Panc1 (cell line): ENCODE data around the gene MCU. TPM values are rescaled to one million over a fixed set of nuclear protein-coding genes. Genes with fewer than 3 reads are reported as not detected.

ENCODE experiments used
- ATAC-seq: fragments of 200-7000 bp; cut with Tn5 transposase; 2 replicates; pipeline ENCODE4 v1.9.1; 2020; ENCODE audit warnings: mild to moderate bottlenecking, moderate library complexity
- BruUV-seq: library from RNA; stranded (reverse); fragments of 400-500 nt; replicated peaks from 2 replicates; lab custom pipeline; 2021; lab: Mats Ljungman, UMichigan
- CTCF ChIA-PET: fragments of 300-600 bp; sonication (Branson Sonifier 250); formaldehyde crosslinking; loops from one replicate; lab custom pipeline; 2022; ENCODE audit warnings: antibody characterized with exemption; lab: Charles Lee
- POLR2A ChIA-PET: fragments of 300-600 bp; sonication (Branson Sonifier 250); formaldehyde crosslinking; loops from one replicate; lab custom pipeline; 2022; ENCODE audit warnings: antibody characterized with exemption; lab: Charles Lee
- DNase-seq: peaks from one replicate; pipeline ENCODE4 v3.0.0-alpha.2; 2010; ENCODE audit warnings: low read depth, low spot score
- H3K27ac ChIP-seq: 2 replicates; pipeline ENCODE4 v1.5.1; 2011; ENCODE audit warnings: mild to moderate bottlenecking, low read length, inconsistent platforms
- H3K27me3 ChIP-seq: fragments of 200-500 bp; sonication (Bioruptor generic); 2 replicates; pipeline ENCODE4 v1.6.0; 2014; ENCODE audit warnings: low read length, inconsistent platforms; ENCODE audit not compliant: control insufficient read depth, insufficient read depth
- H3K36me3 ChIP-seq: fragments of 200-500 bp; sonication (Bioruptor generic); 2 replicates; pipeline ENCODE4 v1.5.1; 2014; ENCODE audit warnings: inconsistent platforms, mild to moderate bottlenecking, low read length, moderate library complexity; ENCODE audit not compliant: control insufficient read depth, insufficient read depth
- H3K4me1 ChIP-seq: 2 replicates; pipeline ENCODE4 v1.5.1; 2011; ENCODE audit warnings: inconsistent platforms, mild to moderate bottlenecking, low read length, moderate library complexity; ENCODE audit not compliant: control insufficient read depth, insufficient read depth
- H3K4me3 ChIP-seq, 2 experiments: 2 replicates each; pipeline ENCODE4 v1.5.1; 2011 to 2012; ENCODE audit warnings: low read depth in 2 of 2, low read length in 2 of 2, mild to moderate bottlenecking in 2 of 2, inconsistent platforms in 1 of 2, moderate library complexity in 1 of 2
- H3K9me3 ChIP-seq: fragments of 200-500 bp; sonication (Bioruptor generic); 2 replicates; pipeline ENCODE4 v1.5.1; 2014; ENCODE audit warnings: low read depth, mild to moderate bottlenecking, inconsistent platforms, low read length, moderate library complexity; ENCODE audit not compliant: control insufficient read depth, insufficient read depth
- POLR2AphosphoS5 ChIP-seq: IDR thresholded peaks from 2 replicates; pipeline ENCODE4 v1.6.1; 2012; ENCODE audit warnings: mild to moderate bottlenecking, low read depth, low read length, moderate library complexity
- SIN3A ChIP-seq: IDR thresholded peaks from 2 replicates; pipeline ENCODE4 v1.6.1; 2012; ENCODE audit warnings: low read depth, mild to moderate bottlenecking, low read length, moderate library complexity, borderline replicate concordance; ENCODE audit not compliant: insufficient read depth
- TCF7L2 ChIP-seq: IDR thresholded peaks from 2 replicates; pipeline ENCODE4 v1.6.1; 2011; ENCODE audit warnings: mild to moderate bottlenecking, low read depth, low read length, inconsistent platforms
- in situ Hi-C: cut with HindIII; loops from 2 replicates; pipeline ENCODE4 v1.10.0; 2016; ENCODE audit warnings: low sequenced_read_pairs, low pct_unique_long_range_greater_than_20kb
- intact Hi-C: fragments of 100-400 bp; cut with micrococcal nuclease; formaldehyde crosslinking; loops from one replicate; pipeline ENCODE4 v1.10.0; 2022; ENCODE audit not compliant: unreplicated experiment
- total RNA-seq: library from RNA; stranded (reverse); gene quantifications from one replicate; pipeline ENCODE4 v1.2.1, GENCODE V29; 2021; ENCODE audit not compliant: unreplicated experiment
- TF ChIP-seq, protein P1 (sequence below), 2 experiments: IDR thresholded peaks; 2 replicates each; pipeline ENCODE4 v1.6.1; 2011 to 2012; ENCODE audit warnings: low read depth in 2 of 2, control low read depth in 1 of 2, low read length in 1 of 2, mild to moderate bottlenecking in 1 of 2, moderate library complexity in 1 of 2; ENCODE audit not compliant: insufficient read depth in 1 of 2
- TF ChIP-seq, protein P2 (sequence below): fragments of 450-650 bp; IDR thresholded peaks from 2 replicates; pipeline ENCODE4 v1.5.1; 2017; ENCODE audit warnings: mild to moderate bottlenecking

MCU gene
- total RNA-seq, 1 experiment from 2014 or later, result 31.6 TPM

- no peak overlapping the region for H3K27ac ChIP-seq
- no peak for ATAC-seq
- TF ChIP-seq, protein P1, sequence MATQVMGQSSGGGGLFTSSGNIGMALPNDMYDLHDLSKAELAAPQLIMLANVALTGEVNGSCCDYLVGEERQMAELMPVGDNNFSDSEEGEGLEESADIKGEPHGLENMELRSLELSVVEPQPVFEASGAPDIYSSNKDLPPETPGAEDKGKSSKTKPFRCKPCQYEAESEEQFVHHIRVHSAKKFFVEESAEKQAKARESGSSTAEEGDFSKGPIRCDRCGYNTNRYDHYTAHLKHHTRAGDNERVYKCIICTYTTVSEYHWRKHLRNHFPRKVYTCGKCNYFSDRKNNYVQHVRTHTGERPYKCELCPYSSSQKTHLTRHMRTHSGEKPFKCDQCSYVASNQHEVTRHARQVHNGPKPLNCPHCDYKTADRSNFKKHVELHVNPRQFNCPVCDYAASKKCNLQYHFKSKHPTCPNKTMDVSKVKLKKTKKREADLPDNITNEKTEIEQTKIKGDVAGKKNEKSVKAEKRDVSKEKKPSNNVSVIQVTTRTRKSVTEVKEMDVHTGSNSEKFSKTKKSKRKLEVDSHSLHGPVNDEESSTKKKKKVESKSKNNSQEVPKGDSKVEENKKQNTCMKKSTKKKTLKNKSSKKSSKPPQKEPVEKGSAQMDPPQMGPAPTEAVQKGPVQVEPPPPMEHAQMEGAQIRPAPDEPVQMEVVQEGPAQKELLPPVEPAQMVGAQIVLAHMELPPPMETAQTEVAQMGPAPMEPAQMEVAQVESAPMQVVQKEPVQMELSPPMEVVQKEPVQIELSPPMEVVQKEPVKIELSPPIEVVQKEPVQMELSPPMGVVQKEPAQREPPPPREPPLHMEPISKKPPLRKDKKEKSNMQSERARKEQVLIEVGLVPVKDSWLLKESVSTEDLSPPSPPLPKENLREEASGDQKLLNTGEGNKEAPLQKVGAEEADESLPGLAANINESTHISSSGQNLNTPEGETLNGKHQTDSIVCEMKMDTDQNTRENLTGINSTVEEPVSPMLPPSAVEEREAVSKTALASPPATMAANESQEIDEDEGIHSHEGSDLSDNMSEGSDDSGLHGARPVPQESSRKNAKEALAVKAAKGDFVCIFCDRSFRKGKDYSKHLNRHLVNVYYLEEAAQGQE (IDR thresholded peaks at IDR 0.05; ENCODE audit: insufficient read depth in 1 of 2, low read depth in 2 of 2, low read length in 1 of 2), result no peak
- no peak for TF ChIP-seq POLR2AphosphoS5
- TF ChIP-seq, protein P2, sequence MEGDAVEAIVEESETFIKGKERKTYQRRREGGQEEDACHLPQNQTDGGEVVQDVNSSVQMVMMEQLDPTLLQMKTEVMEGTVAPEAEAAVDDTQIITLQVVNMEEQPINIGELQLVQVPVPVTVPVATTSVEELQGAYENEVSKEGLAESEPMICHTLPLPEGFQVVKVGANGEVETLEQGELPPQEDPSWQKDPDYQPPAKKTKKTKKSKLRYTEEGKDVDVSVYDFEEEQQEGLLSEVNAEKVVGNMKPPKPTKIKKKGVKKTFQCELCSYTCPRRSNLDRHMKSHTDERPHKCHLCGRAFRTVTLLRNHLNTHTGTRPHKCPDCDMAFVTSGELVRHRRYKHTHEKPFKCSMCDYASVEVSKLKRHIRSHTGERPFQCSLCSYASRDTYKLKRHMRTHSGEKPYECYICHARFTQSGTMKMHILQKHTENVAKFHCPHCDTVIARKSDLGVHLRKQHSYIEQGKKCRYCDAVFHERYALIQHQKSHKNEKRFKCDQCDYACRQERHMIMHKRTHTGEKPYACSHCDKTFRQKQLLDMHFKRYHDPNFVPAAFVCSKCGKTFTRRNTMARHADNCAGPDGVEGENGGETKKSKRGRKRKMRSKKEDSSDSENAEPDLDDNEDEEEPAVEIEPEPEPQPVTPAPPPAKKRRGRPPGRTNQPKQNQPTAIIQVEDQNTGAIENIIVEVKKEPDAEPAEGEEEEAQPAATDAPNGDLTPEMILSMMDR, result no peak
- no peak for TF ChIP-seq SIN3A
- no peak for TF ChIP-seq TCF7L2
- no peak for DNase-seq
- intact Hi-C loops (no loop called here), in situ Hi-C loops (no loop called here)
- no peaks in the 10 kb centered on the region for H3K27me3 ChIP-seq
- ChIA-PET CTCF (interaction anchor here (0.6 kb wide), 1 partner anchor 389 kb away, joined by 3 read pairs; no protein-coding TSS in a partner anchor), POLR2A (interaction anchor here (0.6 kb wide), 1 partner anchor 9 kb away, joined by 3 read pairs; no protein-coding TSS in a partner anchor)
- H3K4me3 ChIP-seq, result no peak overlapping the region
- H3K4me1 ChIP-seq, result no peaks in the 10 kb centered on the region
- no TSS peak for BruUV-seq
- H3K9me3 ChIP-seq, result no peaks in the 10 kb centered on the region
- no peaks in the 10 kb centered on the region for H3K36me3 ChIP-seq
Observed at GRCh38 chr10:72659694-72660093, 32.2 kb upstream of the MCU start.

DNA sequence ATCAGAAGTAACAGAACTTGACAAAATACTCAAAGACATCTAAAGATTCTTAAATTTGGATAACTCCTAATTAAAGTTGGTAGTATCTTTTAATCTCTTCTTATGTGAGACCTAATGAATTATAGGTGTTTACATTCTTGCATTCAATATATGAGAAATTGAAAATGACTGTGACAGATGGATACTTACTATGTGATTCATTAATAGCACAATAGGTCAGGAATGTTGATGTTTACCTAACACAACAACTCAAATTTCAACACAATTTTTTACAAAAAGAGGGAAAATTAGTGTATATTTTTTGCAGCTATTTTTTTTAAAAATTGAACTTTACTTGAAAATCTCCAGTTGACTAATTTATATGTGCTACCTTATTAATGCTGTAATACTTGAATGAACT lies 31.7 kb upstream of the MCU start:
- BruUV-seq, result no TSS peak
- in situ Hi-C loops (no loop called here), intact Hi-C loops (no loop called here)
- DNase-seq, result no peak
- ATAC-seq, result no peak
- Histone ChIP-seq H3K27ac (no peak overlapping the region), H3K4me1 (no peaks in the 10 kb centered on the region), H3K9me3 (no peaks in the 10 kb centered on the region), H3K4me3 (no peak overlapping the region), H3K36me3 (no peaks in the 10 kb centered on the region), H3K27me3 (no peaks in the 10 kb centered on the region)
- POLR2A ChIA-PET, result interaction anchor here (0.6 kb wide), 1 partner anchor 9 kb away, joined by 3 read pairs; no protein-coding TSS in a partner anchor
- TF ChIP-seq TCF7L2 (no peak), SIN3A (no peak), POLR2AphosphoS5 (no peak)
- TF ChIP-seq, protein P1 (IDR thresholded peaks at IDR 0.05; ENCODE audit: insufficient read depth in 1 of 2, low read depth in 2 of 2, low read length in 1 of 2), result no peak
- TF ChIP-seq, protein P2, result no peak
- CTCF ChIA-PET, result interaction anchor here (0.6 kb wide), 1 partner anchor 388 kb away, joined by 3 read pairs; no protein-coding TSS in a partner anchor
